Fibroblast of the conjunctiva (primary cell): Measurements from ENCODE around the gene CEP76.
"Not testable (repeated sequence)": the region's sequence is repeated elsewhere in the genome, so short reads cannot be mapped to it uniquely, and the experiment has no call there.

Experiments
- DNase-seq: peaks from one replicate; pipeline ENCODE4 v3.0.0-alpha.2; 2010; ENCODE audit warnings: low read depth

The CEP76 gene

DNA sequence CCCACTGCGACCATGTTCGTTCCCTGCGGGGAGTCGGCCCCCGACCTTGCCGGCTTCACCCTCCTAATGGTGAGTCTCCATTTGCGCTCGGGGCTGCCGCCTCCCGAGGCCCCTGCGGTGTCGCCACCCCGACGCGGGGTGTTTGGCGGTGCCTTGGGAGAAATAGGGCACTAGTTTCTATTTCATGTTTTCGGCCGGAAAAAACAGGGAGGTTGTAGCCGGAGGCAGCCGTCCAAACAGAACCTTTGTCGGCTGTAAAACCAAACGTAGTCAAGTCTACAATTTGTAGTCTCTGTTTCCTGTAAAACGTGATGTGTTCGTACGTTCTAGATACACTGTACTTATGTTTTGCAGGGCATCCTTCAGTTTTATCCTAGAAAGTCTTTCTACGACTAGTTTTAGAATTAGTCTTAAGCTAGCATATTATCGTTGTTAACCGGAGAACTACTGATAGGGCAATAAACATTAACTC is 609 bp upstream of the CEP76 start:
- no peak for DNase-seq

DNA sequence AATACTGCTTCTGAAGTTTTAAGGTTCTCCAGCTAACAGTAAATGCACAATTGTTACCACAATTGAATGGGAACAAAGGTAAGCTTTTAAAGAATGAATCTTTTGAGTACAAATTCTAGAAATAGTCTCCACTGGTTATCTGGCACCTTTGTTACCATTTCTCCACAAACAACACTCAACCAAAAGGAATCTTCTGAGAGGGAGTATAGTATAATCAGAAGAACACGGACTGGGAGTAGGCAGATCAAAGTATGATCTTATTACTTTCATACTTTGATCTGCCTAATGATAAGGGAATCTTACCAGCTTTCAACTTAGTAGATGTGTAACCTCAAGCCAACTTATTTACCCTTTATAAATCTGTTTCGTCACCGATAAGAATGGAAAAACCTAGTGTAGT is 1.4 kb downstream of the CEP76 start:
- no peak for DNase-seq

- DNase-seq = no peak
Observed at GRCh38 chr18:12699747-12700146, 2.8 kb downstream of the CEP76 start.

DNA sequence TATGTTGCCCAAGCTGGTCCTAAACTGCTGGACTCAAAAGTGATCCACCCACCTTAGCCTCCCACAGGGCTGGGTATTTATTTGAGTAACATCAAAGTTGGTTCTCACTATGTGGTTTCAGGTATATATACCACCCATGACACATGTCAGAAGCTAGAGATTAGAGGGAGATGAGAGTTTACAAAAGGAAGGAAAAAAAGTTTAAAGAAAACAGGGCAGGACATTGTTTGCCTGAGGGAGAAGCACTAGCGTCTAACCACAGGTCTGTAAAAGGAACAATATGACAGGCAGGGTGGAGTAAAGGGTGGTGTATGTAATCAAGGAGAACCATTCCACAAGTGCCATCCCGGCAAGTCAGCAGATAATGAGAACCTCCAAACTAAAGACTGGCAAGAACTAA is 8.5 kb downstream of the CEP76 start:
- no peak for DNase-seq

GRCh38 chr18:12692206-12692605 is 10.3 kb downstream of the CEP76 start:
- DNase-seq = no peak

GRCh38 chr18:12689256-12689850 is 13.2 kb downstream of the CEP76 start:
- DNase-seq = no peak

DNA sequence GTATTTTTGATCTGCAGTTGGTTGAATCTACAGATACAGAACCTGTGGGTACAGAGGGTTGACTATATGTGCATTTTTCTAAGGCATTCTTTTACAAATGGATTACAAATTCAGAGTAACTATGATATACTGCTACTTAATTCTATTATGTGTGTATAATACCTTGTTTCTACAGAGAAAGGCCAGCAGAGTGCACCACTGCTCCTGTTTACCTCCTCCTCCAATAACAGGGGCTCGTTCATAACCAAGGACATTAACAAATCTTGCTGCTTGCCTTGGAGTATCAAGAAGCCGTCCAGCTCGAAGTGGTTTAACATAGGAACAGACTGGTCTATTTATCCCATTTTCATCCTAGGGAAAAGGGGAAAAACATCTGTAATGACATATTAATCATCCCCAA is 16.4 kb downstream of the CEP76 start:
- DNase-seq = peak; percentile 16

DNA sequence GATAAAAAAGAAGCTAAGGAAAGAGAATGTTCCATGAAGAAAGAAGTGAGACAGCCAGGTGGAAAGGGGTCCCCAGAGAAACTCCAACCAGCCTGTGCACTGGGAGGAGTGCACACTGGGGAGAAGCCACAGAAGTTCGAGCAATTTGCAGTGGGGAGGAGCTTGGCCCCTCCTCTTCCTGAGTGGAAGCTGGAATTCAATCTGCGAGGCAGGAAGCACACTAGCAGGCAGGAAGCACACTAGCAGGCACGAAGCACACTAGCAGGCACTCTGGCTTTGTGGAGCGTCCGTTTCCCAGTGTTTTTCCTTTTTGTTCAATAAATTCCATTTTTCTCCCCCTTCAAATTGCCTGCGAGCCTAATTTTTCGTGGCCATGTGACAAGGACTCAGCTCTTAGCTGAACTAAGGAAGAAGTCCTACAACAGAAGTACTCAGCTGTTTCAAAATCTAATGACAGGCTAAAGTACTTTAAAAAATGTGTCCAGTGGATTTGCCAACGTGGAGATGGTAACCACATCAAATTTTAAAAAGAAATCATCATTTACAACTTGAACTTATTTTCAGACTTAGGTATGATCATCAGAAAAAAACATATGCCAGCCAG is 23.2 kb downstream of the CEP76 start:
- no peak for DNase-seq

DNA sequence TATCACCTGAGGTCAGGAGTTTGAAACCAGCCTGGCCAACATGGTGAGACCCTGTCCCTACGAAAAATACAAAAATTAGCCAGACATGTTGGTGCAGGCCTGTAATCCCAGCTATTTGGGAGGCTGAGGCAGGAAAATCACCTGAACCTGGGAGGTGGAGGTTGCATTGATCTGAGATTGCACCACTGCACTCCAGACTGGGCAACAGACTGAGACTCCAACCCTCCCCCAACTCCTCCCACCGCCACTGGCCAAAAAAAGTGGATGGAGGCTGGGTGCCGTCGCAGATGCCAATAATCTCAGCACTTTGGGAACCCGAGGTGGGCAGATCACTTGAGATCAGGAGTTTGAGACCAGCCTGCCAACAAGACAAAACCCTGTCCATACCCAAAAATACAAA is 34.5 kb downstream of the CEP76 start:
- no peak for DNase-seq

GRCh38 chr18:12659904-12660605 is 42.5 kb downstream of the CEP76 start:
- peak; percentile 46 for DNase-seq

- DNase-seq = no peak
Observed at GRCh38 chr18:12658426-12659138, 43.9 kb downstream of the CEP76 start.

DNA sequence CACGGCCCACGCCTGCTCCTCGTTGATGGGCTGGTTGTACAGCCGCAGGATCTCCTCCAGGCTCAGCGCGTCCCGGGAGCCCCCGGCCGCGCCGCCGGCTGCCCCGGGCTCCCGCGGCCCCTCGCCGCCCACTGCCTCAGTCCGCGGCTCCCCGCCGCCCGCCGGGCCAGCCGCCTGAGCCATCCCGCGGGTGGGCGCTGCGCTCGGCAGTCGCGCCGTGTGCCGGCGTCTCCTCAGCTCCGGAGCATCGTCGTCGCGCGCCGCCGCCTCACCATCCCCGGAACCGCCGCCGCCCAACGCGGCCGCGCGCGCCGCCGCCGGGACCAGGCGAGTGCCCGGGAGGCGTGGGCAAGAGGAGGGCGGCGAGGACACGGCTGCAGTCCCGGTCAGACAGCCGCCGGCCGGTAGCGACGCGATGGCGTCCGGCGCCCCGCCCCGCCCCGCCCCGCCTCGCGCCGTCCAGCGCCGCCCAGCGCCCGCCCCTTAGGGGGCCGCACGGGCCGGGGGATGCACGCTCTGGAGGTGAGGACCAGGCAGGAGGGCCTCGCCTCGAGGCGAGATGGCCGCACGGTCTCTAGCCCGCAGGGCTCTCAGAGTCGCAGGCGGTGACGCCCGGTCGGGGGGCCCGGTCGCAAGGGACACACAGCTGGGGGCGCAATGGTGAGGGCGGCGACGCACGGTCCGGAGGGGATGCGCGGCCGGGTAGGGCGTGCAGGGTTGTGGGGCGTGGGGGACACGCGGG is 44.7 kb downstream of the CEP76 start, which contains the start of gene SPIRE1:
TSS of gene SPIRE1 (minus strand) at position 424 of the 742 bp plus-strand sequence. CDS start at position 183, 241 bp downstream.
- no peak for DNase-seq

- no peak for DNase-seq
Observed at GRCh38 chr18:12656938-12657683, 45.4 kb downstream of the CEP76 start.

- DNase-seq = no peak
Observed at GRCh38 chr18:12656605-12656937, 46.0 kb downstream of the CEP76 start.

DNA sequence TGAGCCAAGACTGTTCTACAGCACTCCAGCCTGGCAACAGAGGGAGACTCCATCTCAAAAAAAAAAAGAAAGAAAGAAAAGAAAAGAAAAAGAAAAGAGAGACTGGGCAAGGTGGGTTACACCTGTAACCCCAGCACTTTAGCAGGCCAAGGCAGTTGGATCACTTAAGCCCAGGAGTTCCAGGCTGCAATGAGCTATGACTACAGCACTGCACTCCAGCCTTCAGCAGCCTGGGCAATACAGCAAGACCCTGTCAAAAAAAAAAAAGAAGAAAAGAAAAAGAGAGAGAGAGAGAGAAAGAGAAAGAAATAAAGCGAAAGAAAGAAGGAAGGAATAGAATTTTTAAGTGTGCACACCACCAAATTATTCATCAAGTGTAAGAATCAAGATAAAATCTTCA is 47.6 kb downstream of the CEP76 start:
- no peak for DNase-seq

GRCh38 chr18:12652861-12653401 is 49.6 kb downstream of the CEP76 start:
- no peak for DNase-seq

- DNase-seq = no peak
Observed at GRCh38 chr18:12651651-12652050, 50.9 kb downstream of the CEP76 start.

GRCh38 chr18:12647773-12648172 is 54.8 kb downstream of the CEP76 start:
- DNase-seq = no peak

DNA sequence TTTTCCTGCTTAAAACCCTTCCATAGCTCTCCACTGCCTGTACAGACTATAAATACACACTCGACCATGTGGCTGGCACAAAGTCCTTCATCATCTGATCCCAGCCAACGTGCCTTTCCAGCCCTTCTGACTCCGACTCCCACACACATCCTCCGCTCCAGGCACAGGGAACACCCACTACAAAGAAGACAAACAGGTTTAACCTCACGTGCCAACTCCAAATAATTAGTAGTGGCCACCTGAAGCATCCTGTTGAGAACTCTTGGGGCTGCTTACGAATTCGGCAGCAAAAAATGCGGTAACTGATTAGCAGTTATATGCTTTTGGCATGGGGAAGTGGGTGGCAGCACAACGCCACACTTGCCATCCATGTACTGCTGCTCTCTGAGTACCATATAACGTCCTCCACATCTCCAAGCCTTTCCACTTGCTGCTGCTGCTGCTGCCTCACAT is 56.7 kb downstream of the CEP76 start:
- no peak for DNase-seq

- no peak for DNase-seq
Observed at GRCh38 chr18:12645254-12645653, 57.3 kb downstream of the CEP76 start.

- not testable (repeated sequence) for DNase-seq
Observed at GRCh38 chr18:12643756-12644155, 58.8 kb downstream of the CEP76 start.
